GM12878 (cell line): ENCODE results near the gene PTPN14. TPM values are rescaled to one million over a fixed set of nuclear protein-coding genes. Genes with fewer than 3 reads are reported as not detected.

Experiments used
- ATAC-seq: fragments of 200-7000 bp; cut with Tn5 transposase; 3 replicates; pipeline ENCODE4 v1.9.1; 2020; ENCODE audit warnings: mild to moderate bottlenecking, moderate library complexity
- BruUV-seq: library from RNA; stranded (reverse); fragments of 400-500 nt; replicated peaks from 2 replicates; lab custom pipeline; 2021; lab: Mats Ljungman, UMichigan
- CTCF ChIA-PET: fragments of 300-600 bp; sonication (Branson Sonifier 250); formaldehyde crosslinking; extraction: SDS; loops from one replicate; lab custom pipeline; 2021; ENCODE audit warnings: inconsistent platforms; lab: Yijun Ruan, JAX
- POLR2A ChIA-PET: fragments of 350-600 bp; formaldehyde crosslinking; extraction: SDS; loops from one replicate; lab custom pipeline; 2021; ENCODE audit warnings: inconsistent platforms; lab: Charles Lee
- RAD21 ChIA-PET: fragments of 300-600 bp; sonication (Branson Sonifier 250); formaldehyde crosslinking; loops from one replicate; lab custom pipeline; 2023; ENCODE audit warnings: antibody characterized with exemption; ENCODE audit not compliant: unreplicated experiment; lab: Charles Lee
- SMC1A ChIA-PET: fragments of 300-600 bp; sonication (Branson Sonifier 250); formaldehyde crosslinking; loops from one replicate; lab custom pipeline; 2023; ENCODE audit not compliant: unreplicated experiment, uncharacterized antibody; lab: Charles Lee
- DNase-seq: peaks from one replicate; pipeline ENCODE4 v3.0.0-alpha.2; 2011; ENCODE audit warnings: low read depth, low spot score
- FAIRE-seq: peaks from 3 replicates; lab custom pipeline; 2011; peaks lifted over from hg19 to GRCh38; lab: Jason Lieb, UNC
- H2AFZ ChIP-seq: 2 replicates; pipeline ENCODE4 v1.6.0; 2011; ENCODE audit warnings: low read depth, low read length, control low read depth; ENCODE audit not compliant: control insufficient read depth
- H3K27ac ChIP-seq: 2 replicates; pipeline ENCODE4 v1.5.1; 2011; ENCODE audit warnings: control low read depth; ENCODE audit not compliant: control insufficient read depth, insufficient read depth
- H3K27me3 ChIP-seq, 2 experiments: replicated peaks in 1 of 2; 2 replicates each; pipeline versions ENCODE4 v1.6.0 to v1.6.1; 2011; ENCODE audit warnings: low read length in 1 of 2; ENCODE audit not compliant: control insufficient read depth in 2 of 2, insufficient read depth in 2 of 2
- H3K36me3 ChIP-seq, 2 experiments: 2 replicates each; pipeline ENCODE4 v1.5.1; 2011; ENCODE audit warnings: low read length in 1 of 2; ENCODE audit not compliant: control insufficient read depth in 2 of 2, insufficient read depth in 2 of 2
- H3K4me1 ChIP-seq: 2 replicates; pipeline ENCODE4 v1.6.1; 2011; ENCODE audit warnings: mild to moderate bottlenecking, low read length, moderate library complexity, mixed read lengths; ENCODE audit not compliant: control insufficient read depth, insufficient read depth
- H3K4me2 ChIP-seq: 2 replicates; pipeline ENCODE4 v1.6.0; 2011; ENCODE audit warnings: control low read depth; ENCODE audit not compliant: control insufficient read depth, insufficient read depth
- H3K4me3 ChIP-seq: fragments of 200-600 bp; sonication (generic); 2 replicates; pipeline ENCODE4 v1.5.1; 2016
- H3K79me2 ChIP-seq: 2 replicates; pipeline ENCODE4 v1.6.0; 2011; ENCODE audit warnings: low read length; ENCODE audit not compliant: control insufficient read depth, insufficient read depth
- H3K9ac ChIP-seq: 2 replicates; pipeline ENCODE4 v1.8.0; 2011; ENCODE audit warnings: low read length, control low read depth, mixed read lengths; ENCODE audit not compliant: control insufficient read depth, insufficient read depth
- H3K9me3 ChIP-seq: replicated peaks from 3 replicates; pipeline ENCODE4 v1.5.1; 2011; ENCODE audit warnings: mild to moderate bottlenecking, low read length; ENCODE audit not compliant: control insufficient read depth, insufficient read depth
- H4K20me1 ChIP-seq: 2 replicates; pipeline ENCODE4 v1.6.0; 2011; ENCODE audit not compliant: control insufficient read depth, insufficient read depth
- ATF7 ChIP-seq: fragments of 450-650 bp; IDR thresholded peaks from 2 replicates; pipeline ENCODE4 v1.6.1; 2016; ENCODE audit warnings: low read depth, mild to moderate bottlenecking
- BCL11A ChIP-seq: IDR thresholded peaks from 2 replicates; pipeline ENCODE4 v1.6.1; 2011; ENCODE audit warnings: low read depth, low read length
- CHD4 ChIP-seq: fragments of 200-600 bp; sonication (generic); IDR thresholded peaks from 2 replicates; pipeline ENCODE4 v1.6.1; 2016; ENCODE audit warnings: mild to moderate bottlenecking
- DPF2 ChIP-seq: fragments of 450-650 bp; IDR thresholded peaks from 2 replicates; pipeline ENCODE4 v1.6.1; 2017; ENCODE audit warnings: mild to moderate bottlenecking
- FOXK2 ChIP-seq: fragments of 450-650 bp; IDR thresholded peaks from 2 replicates; pipeline ENCODE4 v1.6.1; 2017; ENCODE audit warnings: mild to moderate bottlenecking, moderate library complexity
- JUNB ChIP-seq: IDR thresholded peaks from 2 replicates; pipeline ENCODE4 v1.6.1; 2016; ENCODE audit warnings: antibody characterized with exemption, mild to moderate bottlenecking
- KDM1A ChIP-seq: fragments of 200-600 bp; sonication (generic); IDR thresholded peaks from 2 replicates; pipeline ENCODE4 v1.6.1; 2016; ENCODE audit warnings: borderline replicate concordance
- NR2C2 ChIP-seq: IDR thresholded peaks from 2 replicates; pipeline ENCODE4 v1.6.1; 2011; ENCODE audit warnings: borderline replicate concordance, low read depth; ENCODE audit not compliant: control insufficient read depth, insufficient read length
- RELA ChIP-seq: fragments of 450-650 bp; IDR thresholded peaks from 2 replicates; pipeline ENCODE4 v1.8.0; 2014; ENCODE audit warnings: borderline replicate concordance; ENCODE audit not compliant: partially characterized antibody
- SUPT20H ChIP-seq: IDR thresholded peaks from 2 replicates; pipeline ENCODE4 v1.6.1; 2011; ENCODE audit warnings: low read depth, mild to moderate bottlenecking, low read length, moderate library complexity, borderline replicate concordance; ENCODE audit not compliant: control insufficient read depth
- TAF1 ChIP-seq: IDR thresholded peaks from 2 replicates; pipeline ENCODE4 v1.6.1; 2011; ENCODE audit warnings: mild to moderate bottlenecking, low read depth, low read length, borderline replicate concordance
- YY1 ChIP-seq: IDR thresholded peaks from 2 replicates; pipeline ENCODE4 v1.6.1; 2011; ENCODE audit warnings: low read depth, mild to moderate bottlenecking, low read length
- ZNF24 ChIP-seq: fragments of 450-650 bp; IDR thresholded peaks from 2 replicates; pipeline ENCODE4 v1.6.1; 2017; ENCODE audit warnings: antibody characterized with exemption, mild to moderate bottlenecking
- WGBS: methylation state at CpG from one replicate; pipeline ENCODE4 v1.1.6; 2016; ENCODE audit warnings: low lambda C conversion rate; ENCODE audit not compliant: insufficient replicate concordance, insufficient coverage; ENCODE audit errors: missing lambda C conversion rate; 5-methylcytosine and 5-hydroxymethylcytosine counted together
- in situ Hi-C: fragments of 300-500 bp; cut with MboI; formaldehyde crosslinking; loops from 9 replicates; pipeline ENCODE4 v1.14.3; 2018; ENCODE audit warnings: mixed read lengths
- intact Hi-C: fragments of 100-400 bp; cut with micrococcal nuclease; formaldehyde crosslinking; loops from one replicate; pipeline ENCODE4 v1.14.2; 2022; ENCODE audit not compliant: unreplicated experiment
- polyA plus RNA-seq, 11 experiments: library from polyadenylated mRNA; depleted of rRNA in 4 of 11; unstranded in 6 of 11; stranded (reverse) in 5 of 11; fragments of >200 nt; fragmentation: Nextera tagmentation in 4 of 11; fragmentation: Illumina TruSeq in 1 of 11; extraction: Ambion mirVana in 4 of 11; extraction: Trizol in 1 of 11; gene quantifications; 1 replicate in 1 of 11; 2 replicates in 10 of 11; pipeline versions ENCODE4 v1.2.1 to v1.2.3, GENCODE V29; 2011 to 2016; ENCODE audit warnings: inconsistent platforms in 2 of 11, missing spikeins in 2 of 11, low read depth in 1 of 11
- total RNA-seq, 4 experiments: library from RNA; depleted of rRNA in 3 of 4; stranded (reverse); fragments of >200 nt in 3 of 4; fragmentation: Illumina TruSeq in 1 of 4; extraction: Trizol in 1 of 4; gene quantifications; 2 replicates each; pipeline versions ENCODE4 v1.2.1 to v1.2.3, GENCODE V29; 2013 to 2021
- TF ChIP-seq, protein P1 (sequence below): IDR thresholded peaks from 2 replicates; pipeline ENCODE4 v1.6.1; 2012; ENCODE audit warnings: low read length, inconsistent platforms
- TF ChIP-seq, protein P2 (sequence below): fragments of 450-650 bp; formaldehyde crosslinking; IDR thresholded peaks from 2 replicates; pipeline ENCODE4 v1.5.0; 2022; ENCODE audit warnings: mild to moderate bottlenecking, missing genetic modification characterization
- TF ChIP-seq, protein P3 (sequence below): fragments of 450-650 bp; IDR thresholded peaks from 2 replicates; pipeline ENCODE4 v1.6.1; 2017; ENCODE audit warnings: mild to moderate bottlenecking, low read depth, inconsistent platforms; ENCODE audit not compliant: poor library complexity, severe bottlenecking

Gene PTPN14
- total and polyA plus RNA-seq, 10 of the 15 experiments (the other 5 are each of a cell fraction or from before 2014, with no cell fraction given), result 0.05 to 5.1 (median 0.44) TPM

DNA sequence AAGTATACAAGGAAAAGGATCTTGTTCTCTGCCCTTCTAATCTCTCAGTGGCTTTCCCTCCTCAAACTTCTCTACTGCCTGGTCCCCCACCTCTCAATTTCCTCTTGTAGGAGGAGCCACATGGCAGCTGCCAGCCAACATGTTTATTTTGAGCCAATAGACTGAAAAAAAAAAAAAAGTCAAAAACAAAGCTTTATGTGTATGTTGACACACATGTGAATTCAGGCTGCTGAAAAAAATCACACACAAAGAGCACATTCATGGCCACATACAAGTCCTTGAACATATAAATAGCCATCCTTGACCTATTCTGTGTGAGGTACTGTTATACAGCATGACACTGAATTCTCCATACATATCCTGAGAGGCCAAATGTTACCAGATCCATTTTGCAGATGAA, 3.7 kb downstream of the PTPN14 start (continued):
- TF ChIP-seq JUNB (no peak), CHD4 (no peak)

DNA sequence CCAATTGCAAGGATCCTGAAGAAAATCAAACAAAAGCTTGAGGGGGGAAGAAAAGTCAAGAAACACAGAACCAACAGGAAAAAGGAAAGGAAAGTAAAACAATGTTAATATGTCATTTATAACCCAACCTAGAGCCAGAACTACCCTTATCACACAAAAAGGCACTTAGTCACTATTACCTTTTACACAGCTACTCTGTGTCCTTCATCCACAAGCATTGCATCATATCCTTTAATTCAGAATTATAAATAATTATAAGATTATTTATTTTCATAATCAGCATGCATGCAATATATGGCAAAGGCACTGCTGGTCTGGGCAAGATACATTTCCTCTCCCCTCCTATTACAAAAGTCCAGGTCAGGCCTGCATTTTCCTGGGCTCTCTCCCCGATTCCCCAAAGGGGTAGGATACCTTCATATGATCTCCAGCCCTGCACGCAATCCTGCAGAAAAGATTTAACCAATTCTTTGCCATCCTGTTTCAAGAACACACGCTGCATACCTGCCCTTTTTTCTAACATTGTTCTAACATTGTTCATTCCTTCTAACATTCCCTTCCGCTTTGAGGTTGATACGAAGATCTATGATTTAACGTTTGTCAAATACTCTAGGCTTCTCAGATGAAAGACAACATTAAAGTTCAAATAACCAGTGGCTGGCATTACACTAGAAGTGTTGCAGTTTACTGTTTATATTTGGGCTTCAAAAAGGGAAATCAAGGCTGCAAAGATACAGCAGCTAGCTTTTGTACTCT, 4.3 kb downstream of the PTPN14 start:
- Histone ChIP-seq H3K4me1 (no peaks in the 10 kb centered on the region), H3K36me3 (no peaks in the 10 kb centered on the region), H3K79me2 (no peaks in the 10 kb centered on the region), H3K4me2 (no peak overlapping the region), H3K27ac (no peak overlapping the region), H3K9me3 (no peaks in the 10 kb centered on the region), H4K20me1 (no peaks in the 10 kb centered on the region), H3K4me3 (no peak overlapping the region), H3K9ac (no peak overlapping the region), H3K27me3 (peaks cover 3% of the 10 kb centered on the region in 2 experiments; a peak in 3 of 4 replicates), H2AFZ (no peak overlapping the region)
- CTCF ChIA-PET, result interaction anchor here (0.7 to 2.0 kb wide), 5 partner anchors 19 to 143 kb away, joined by 3 to 4 read pairs (median 3); no protein-coding TSS in a partner anchor
- intact Hi-C loops (no loop called here), in situ Hi-C loops (no loop called here)
- RAD21 ChIA-PET, result interaction anchor here (1.0 to 6.7 kb wide), 4 partner anchors 9 to 38 kb away, joined by 3 to 51 read pairs (median 5); no protein-coding TSS in a partner anchor
- FAIRE-seq (no peak), DNase-seq (no peak), ATAC-seq (no peak)
- WGBS, result 29% methylated on average over 6 of the region's 6 CpGs
- POLR2A ChIA-PET, result interaction anchor here (0.6 to 1.1 kb wide), 6 partner anchors 8 to 260 kb away, joined by 3 to 6 read pairs (median 4); no protein-coding TSS in a partner anchor
- SMC1A ChIA-PET, result interaction anchor here (0.7 to 6.7 kb wide), 10 partner anchors 8 to 222 kb away, joined by 3 to 83 read pairs (median 4); no protein-coding TSS in a partner anchor
- BruUV-seq, result no TSS peak
- TF ChIP-seq BCL11A, result no peak
- TF ChIP-seq TAF1, result no peak
- no peak for TF ChIP-seq ZNF24
- TF ChIP-seq NR2C2, result no peak
- no peak for TF ChIP-seq DPF2
- TF ChIP-seq ATF7, result no peak
- TF ChIP-seq, protein P1, sequence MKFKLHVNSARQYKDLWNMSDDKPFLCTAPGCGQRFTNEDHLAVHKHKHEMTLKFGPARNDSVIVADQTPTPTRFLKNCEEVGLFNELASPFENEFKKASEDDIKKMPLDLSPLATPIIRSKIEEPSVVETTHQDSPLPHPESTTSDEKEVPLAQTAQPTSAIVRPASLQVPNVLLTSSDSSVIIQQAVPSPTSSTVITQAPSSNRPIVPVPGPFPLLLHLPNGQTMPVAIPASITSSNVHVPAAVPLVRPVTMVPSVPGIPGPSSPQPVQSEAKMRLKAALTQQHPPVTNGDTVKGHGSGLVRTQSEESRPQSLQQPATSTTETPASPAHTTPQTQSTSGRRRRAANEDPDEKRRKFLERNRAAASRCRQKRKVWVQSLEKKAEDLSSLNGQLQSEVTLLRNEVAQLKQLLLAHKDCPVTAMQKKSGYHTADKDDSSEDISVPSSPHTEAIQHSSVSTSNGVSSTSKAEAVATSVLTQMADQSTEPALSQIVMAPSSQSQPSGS, result no peak
- TF ChIP-seq FOXK2, result no peak
- no peak for TF ChIP-seq RELA
- no peak for TF ChIP-seq KDM1A
- no peak for TF ChIP-seq YY1
- TF ChIP-seq, protein P2, sequence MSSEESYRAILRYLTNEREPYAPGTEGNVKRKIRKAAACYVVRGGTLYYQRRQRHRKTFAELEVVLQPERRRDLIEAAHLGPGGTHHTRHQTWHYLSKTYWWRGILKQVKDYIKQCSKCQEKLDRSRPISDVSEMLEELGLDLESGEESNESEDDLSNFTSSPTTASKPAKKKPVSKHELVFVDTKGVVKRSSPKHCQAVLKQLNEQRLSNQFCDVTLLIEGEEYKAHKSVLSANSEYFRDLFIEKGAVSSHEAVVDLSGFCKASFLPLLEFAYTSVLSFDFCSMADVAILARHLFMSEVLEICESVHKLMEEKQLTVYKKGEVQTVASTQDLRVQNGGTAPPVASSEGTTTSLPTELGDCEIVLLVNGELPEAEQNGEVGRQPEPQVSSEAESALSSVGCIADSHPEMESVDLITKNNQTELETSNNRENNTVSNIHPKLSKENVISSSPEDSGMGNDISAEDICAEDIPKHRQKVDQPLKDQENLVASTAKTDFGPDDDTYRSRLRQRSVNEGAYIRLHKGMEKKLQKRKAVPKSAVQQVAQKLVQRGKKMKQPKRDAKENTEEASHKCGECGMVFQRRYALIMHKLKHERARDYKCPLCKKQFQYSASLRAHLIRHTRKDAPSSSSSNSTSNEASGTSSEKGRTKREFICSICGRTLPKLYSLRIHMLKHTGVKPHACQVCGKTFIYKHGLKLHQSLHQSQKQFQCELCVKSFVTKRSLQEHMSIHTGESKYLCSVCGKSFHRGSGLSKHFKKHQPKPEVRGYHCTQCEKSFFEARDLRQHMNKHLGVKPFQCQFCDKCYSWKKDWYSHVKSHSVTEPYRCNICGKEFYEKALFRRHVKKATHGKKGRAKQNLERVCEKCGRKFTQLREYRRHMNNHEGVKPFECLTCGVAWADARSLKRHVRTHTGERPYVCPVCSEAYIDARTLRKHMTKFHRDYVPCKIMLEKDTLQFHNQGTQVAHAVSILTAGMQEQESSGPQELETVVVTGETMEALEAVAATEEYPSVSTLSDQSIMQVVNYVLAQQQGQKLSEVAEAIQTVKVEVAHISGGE (CRISPR knock-in tag), result no peak
- no peak for TF ChIP-seq SUPT20H
- TF ChIP-seq, protein P3, sequence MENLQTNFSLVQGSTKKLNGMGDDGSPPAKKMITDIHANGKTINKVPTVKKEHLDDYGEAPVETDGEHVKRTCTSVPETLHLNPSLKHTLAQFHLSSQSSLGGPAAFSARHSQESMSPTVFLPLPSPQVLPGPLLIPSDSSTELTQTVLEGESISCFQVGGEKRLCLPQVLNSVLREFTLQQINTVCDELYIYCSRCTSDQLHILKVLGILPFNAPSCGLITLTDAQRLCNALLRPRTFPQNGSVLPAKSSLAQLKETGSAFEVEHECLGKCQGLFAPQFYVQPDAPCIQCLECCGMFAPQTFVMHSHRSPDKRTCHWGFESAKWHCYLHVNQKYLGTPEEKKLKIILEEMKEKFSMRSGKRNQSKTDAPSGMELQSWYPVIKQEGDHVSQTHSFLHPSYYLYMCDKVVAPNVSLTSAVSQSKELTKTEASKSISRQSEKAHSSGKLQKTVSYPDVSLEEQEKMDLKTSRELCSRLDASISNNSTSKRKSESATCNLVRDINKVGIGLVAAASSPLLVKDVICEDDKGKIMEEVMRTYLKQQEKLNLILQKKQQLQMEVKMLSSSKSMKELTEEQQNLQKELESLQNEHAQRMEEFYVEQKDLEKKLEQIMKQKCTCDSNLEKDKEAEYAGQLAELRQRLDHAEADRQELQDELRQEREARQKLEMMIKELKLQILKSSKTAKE, result no peak
